Thyroid gland (tissue), 4 donors: Measurements from ENCODE around the gene ANGPT4. TPM values are rescaled to one million over a fixed set of nuclear protein-coding genes. Genes with fewer than 3 reads are reported as not detected.

Source experiments
- DNase-seq, 2 donors: peaks; one replicate each; pipeline ENCODE4 v3.0.0-alpha.2; 2019
- H3K27ac ChIP-seq, 3 donors: fragments of 200-600 bp; sonication (generic); 1 replicate in 2 of 3; 2 replicates in 1 of 3; pipeline ENCODE4 v1.5.1; 2016 to 2019; ENCODE audit warnings: mild to moderate bottlenecking in 1 of 3, moderate library complexity in 1 of 3
- H3K27me3 ChIP-seq: fragments of 200-600 bp; sonication (generic); one replicate; pipeline ENCODE4 v1.5.1; 2019
- H3K36me3 ChIP-seq, 2 donors: fragments of 200-600 bp; sonication (generic); one replicate each; pipeline ENCODE4 v1.5.1; 2016 to 2019
- H3K4me1 ChIP-seq, 2 donors: fragments of 200-600 bp; sonication (generic); one replicate each; pipeline ENCODE4 v1.5.1; 2017 to 2019
- H3K4me3 ChIP-seq, 3 donors: fragments of 200-600 bp; sonication (generic); replicated peaks in 1 of 3; 1 replicate in 2 of 3; 2 replicates in 1 of 3; pipeline ENCODE4 v1.5.1; 2016; ENCODE audit warnings: mild to moderate bottlenecking in 1 of 3
- H3K9me3 ChIP-seq: fragments of 200-600 bp; sonication (generic); one replicate; pipeline ENCODE4 v1.5.1; 2017
- CTCF ChIP-seq, 6 experiments: fragments of 200-600 bp in 3 of 6; fragments of 450-650 bp in 3 of 6; sonication (generic) in 3 of 6; IDR thresholded peaks; one replicate each; pipeline ENCODE4 v1.5.1; 2016 to 2019; ENCODE audit warnings: antibody characterized with exemption in 6 of 6, mild to moderate bottlenecking in 2 of 6, inconsistent platforms in 1 of 6, moderate library complexity in 1 of 6
- POLR2A ChIP-seq, 2 donors: fragments of 450-650 bp; IDR thresholded peaks; one replicate each; pipeline ENCODE4 v1.6.1; 2017; ENCODE audit warnings: antibody characterized with exemption in 2 of 2, mild to moderate bottlenecking in 2 of 2, moderate library complexity in 1 of 2
- WGBS, 2 donors: methylation state at CpG; one replicate each; pipeline ENCODE4 v1.1.5; 2017; 5-methylcytosine and 5-hydroxymethylcytosine counted together
- intact Hi-C: fragments of 100-400 bp; cut with DNase I; formaldehyde crosslinking; loops from one replicate; pipeline ENCODE4 v1.15.1; 2023
- total RNA-seq, 4 donors: library from RNA; depleted of rRNA; stranded (reverse); fragments of >200 nt; gene quantifications; one replicate each; pipeline ENCODE4 v1.2.3, GENCODE V29; 2016

Gene ANGPT4
- total RNA-seq, 4 donors from 2014 or later: 0.40 to 3.8 (median 3.2) TPM

- Histone ChIP-seq H3K27me3 (no peaks in the 10 kb centered on the region), H3K36me3 (no peaks in the 10 kb centered on the region), H3K4me3 (no peak overlapping the region), H3K9me3 (no peaks in the 10 kb centered on the region), H3K4me1 (peaks cover 23 to 38% of the 10 kb centered on the region in 2 donors), H3K27ac (peak overlapping the region in 1 of 3 donors; percentile 30)
- TF ChIP-seq CTCF (IDR thresholded peaks at IDR 0.05) (no peak), POLR2A (IDR thresholded peaks at IDR 0.05) (no peak)
- DNase-seq: peak in 1 of 2 donors; percentile 14
- WGBS, 2 donors: 87% methylated on average over 9 of the region's 9 CpGs
- intact Hi-C loops: no loop called here
Measured at GRCh38 chr20:843912-844311, 72.2 kb downstream of the ANGPT4 start.

GRCh38 chr20:842547-842940, 73.6 kb downstream of the ANGPT4 start:
- no peaks in the 10 kb centered on the region for H3K36me3 ChIP-seq
- 90 to 94% methylated on average over 2 of the region's 2 CpGs for WGBS, 2 donors
- TF ChIP-seq POLR2A (IDR thresholded peaks at IDR 0.05) (no peak), CTCF (IDR thresholded peaks at IDR 0.05) (no peak)
- intact Hi-C loops: no loop called here
- H3K4me3 ChIP-seq: peak overlapping the region in 1 of 3 donors; percentile 52
- H3K27ac ChIP-seq: no peak overlapping the region
- no peaks in the 10 kb centered on the region for H3K27me3 ChIP-seq
- H3K4me1 ChIP-seq: peaks cover 23 to 38% of the 10 kb centered on the region in 2 donors
- no peak for DNase-seq
- no peaks in the 10 kb centered on the region for H3K9me3 ChIP-seq

DNA sequence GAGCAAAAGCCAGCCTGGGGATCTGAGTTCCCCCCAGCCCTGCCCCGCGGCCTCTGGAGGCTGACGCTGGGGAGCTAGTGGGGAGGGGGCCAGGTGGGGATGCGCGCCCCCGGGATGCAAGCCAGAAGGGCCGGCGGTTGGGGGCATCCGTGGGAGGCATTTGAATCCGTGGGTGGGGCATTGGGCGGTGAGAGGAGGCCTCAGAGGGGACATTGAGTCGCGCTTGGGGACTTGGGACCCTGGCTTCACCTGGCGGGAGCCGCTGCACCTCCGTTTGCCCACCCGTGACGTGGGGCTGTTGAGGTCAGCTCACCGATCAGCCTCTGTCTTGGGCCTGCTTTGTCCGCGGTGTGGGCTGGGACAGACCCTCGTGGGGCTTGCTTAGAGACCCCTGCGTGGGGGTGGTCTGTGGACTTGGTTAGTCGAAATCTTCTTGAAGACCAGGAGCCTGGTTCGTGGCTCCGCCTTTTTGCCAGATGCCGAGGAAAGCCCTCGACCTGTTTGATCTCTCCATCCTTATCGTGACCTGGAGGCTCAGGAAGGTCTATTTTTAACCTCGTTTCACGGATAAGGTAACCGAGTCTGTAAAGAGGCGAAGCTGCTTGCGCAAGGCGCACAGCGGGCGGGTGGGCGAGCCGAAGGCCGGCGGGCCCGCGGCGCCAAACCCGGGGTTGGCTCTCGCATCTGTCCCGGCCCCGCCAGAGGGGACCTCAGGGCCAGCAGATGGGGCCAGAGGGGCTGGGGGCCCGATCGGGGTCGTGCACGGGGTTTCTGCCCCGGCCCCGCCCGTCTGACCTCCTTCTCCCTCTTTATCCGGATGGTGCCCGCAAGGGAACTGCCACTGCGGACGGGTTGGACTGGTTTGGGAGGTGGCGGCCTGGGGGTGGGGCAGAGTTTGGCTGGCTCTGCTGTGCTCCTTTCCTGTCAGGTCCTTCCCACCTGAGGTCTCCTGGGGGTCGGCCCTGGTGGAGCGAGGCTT, 74.3 kb downstream of the ANGPT4 start:
- intact Hi-C loops: no loop called here
- no peaks in the 10 kb centered on the region for H3K36me3 ChIP-seq
- H3K4me1 ChIP-seq: peaks cover 23 to 38% of the 10 kb centered on the region in 2 donors
- peak overlapping the region; percentile 24 to 52 (median 31) for H3K4me3 ChIP-seq
- 24 to 37% methylated on average over 32 to 49 of the region's 62 CpGs for WGBS, 2 donors
- no peaks in the 10 kb centered on the region for H3K27me3 ChIP-seq
- peak; percentile 71 to 74 for DNase-seq
- no peak overlapping the region for H3K27ac ChIP-seq
- no peaks in the 10 kb centered on the region for H3K9me3 ChIP-seq
- TF ChIP-seq CTCF (IDR thresholded peaks at IDR 0.05) (no peak), POLR2A (IDR thresholded peaks at IDR 0.05) (no peak)

GRCh38 chr20:840858-841567, 75.1 kb downstream of the ANGPT4 start:
- H3K27me3 ChIP-seq: no peaks in the 10 kb centered on the region
- DNase-seq: peak; percentile 71 to 75
- H3K4me3 ChIP-seq: peak overlapping the region; percentile 24 to 52 (median 31)
- H3K36me3 ChIP-seq: no peaks in the 10 kb centered on the region
- no peaks in the 10 kb centered on the region for H3K9me3 ChIP-seq
- WGBS, 2 donors: 30 to 54% methylated on average over 14 to 23 of the region's 59 CpGs
- H3K27ac ChIP-seq: no peak overlapping the region
- TF ChIP-seq CTCF (IDR thresholded peaks at IDR 0.05): no peak
- TF ChIP-seq POLR2A (IDR thresholded peaks at IDR 0.05): peak in 1 of 2 donors; percentile 23
- intact Hi-C loops: no loop called here
- peaks cover 23 to 33% of the 10 kb centered on the region in 2 donors for H3K4me1 ChIP-seq
